GM23338 (cell line): ENCODE data around the gene CFAP65. TPM values are rescaled to one million over a fixed set of nuclear protein-coding genes. Genes with fewer than 3 reads are reported as not detected.

Experiments used
- ATAC-seq: fragments of 200-7000 bp; cut with Tn5 transposase; 3 replicates; pipeline ENCODE4 v1.9.1; 2020
- DNase-seq: peaks from one replicate; pipeline ENCODE4 v3.0.0-alpha.2; 2015; ENCODE audit warnings: low spot score
- H2AFZ ChIP-seq: fragments of 200-600 bp; sonication (generic); 2 replicates; pipeline ENCODE4 v1.8.0; 2016; ENCODE audit warnings: antibody characterized with exemption, mild to moderate bottlenecking, moderate library complexity
- H3F3A ChIP-seq: fragments of 200-600 bp; sonication (generic); replicated peaks from 2 replicates; pipeline ENCODE4 v1.8.0; 2017; ENCODE audit warnings: antibody characterized with exemption, mixed run types, low read depth
- H3K27ac ChIP-seq: fragments of 200-600 bp; sonication (generic); 2 replicates; pipeline ENCODE4 v1.6.1; 2016; ENCODE audit warnings: low read depth
- H3K27me3 ChIP-seq: fragments of 200-600 bp; sonication (generic); 2 replicates; pipeline ENCODE4 v1.8.0; 2016; ENCODE audit warnings: mild to moderate bottlenecking, mixed run types, moderate library complexity; ENCODE audit not compliant: insufficient read depth
- H3K36me3 ChIP-seq: fragments of 200-600 bp; sonication (generic); 2 replicates; pipeline ENCODE4 v1.8.0; 2016; ENCODE audit warnings: mild to moderate bottlenecking; ENCODE audit not compliant: insufficient read depth
- H3K4me1 ChIP-seq: fragments of 200-600 bp; sonication (generic); 2 replicates; pipeline ENCODE4 v1.8.0; 2016; ENCODE audit warnings: mild to moderate bottlenecking, moderate library complexity; ENCODE audit not compliant: insufficient read depth
- H3K4me2 ChIP-seq: fragments of 200-600 bp; sonication (generic); 2 replicates; pipeline ENCODE4 v1.7.1; 2017; ENCODE audit warnings: mixed run types
- H3K4me3 ChIP-seq: fragments of 200-600 bp; sonication (generic); 2 replicates; pipeline ENCODE4 v1.6.1; 2016; ENCODE audit warnings: mixed run types
- H3K79me2 ChIP-seq: fragments of 200-600 bp; sonication (generic); replicated peaks from 2 replicates; pipeline ENCODE4 v1.8.0; 2017; ENCODE audit warnings: mild to moderate bottlenecking; ENCODE audit not compliant: insufficient read depth
- H3K9me2 ChIP-seq: fragments of 200-600 bp; sonication (generic); 2 replicates; pipeline ENCODE4 v1.8.0; 2017; ENCODE audit not compliant: insufficient read depth
- H4K20me1 ChIP-seq: fragments of 200-600 bp; sonication (generic); replicated peaks from 2 replicates; pipeline ENCODE4 v1.8.0; 2017; ENCODE audit warnings: mild to moderate bottlenecking; ENCODE audit not compliant: insufficient read depth
- H3K27ac Mint-ChIP-seq: 2 replicates; pipeline ENCODE4 v1.8.0; 2020; ENCODE audit warnings: inconsistent platforms, mild to moderate bottlenecking, moderate library complexity, mixed read lengths
- H3K27me3 Mint-ChIP-seq: 3 replicates; pipeline ENCODE4 v1.8.0; 2022; ENCODE audit warnings: low read depth, mild to moderate bottlenecking, moderate library complexity, mixed read lengths, inconsistent platforms; ENCODE audit not compliant: insufficient read depth, poor library complexity
- H3K36me3 Mint-ChIP-seq: 3 replicates; pipeline ENCODE4 v1.8.0; 2021; ENCODE audit warnings: low read depth, mild to moderate bottlenecking, inconsistent platforms, moderate library complexity, mixed read lengths
- H3K4me1 Mint-ChIP-seq: 3 replicates; pipeline ENCODE4 v1.8.0; 2020; ENCODE audit warnings: mild to moderate bottlenecking, inconsistent platforms, mixed read lengths
- H3K4me3 Mint-ChIP-seq: 3 replicates; pipeline ENCODE4 v1.8.0; 2021; ENCODE audit warnings: moderate library complexity, mild to moderate bottlenecking, inconsistent platforms, mixed read lengths
- H3K9me3 Mint-ChIP-seq: 3 replicates; pipeline ENCODE4 v1.8.0; 2020; ENCODE audit warnings: moderate library complexity, mild to moderate bottlenecking, inconsistent platforms, mixed read lengths
- CREB1 ChIP-seq: fragments of 250-450 bp; sonication (Bioruptor Pico); IDR thresholded peaks from 2 replicates; pipeline ENCODE4 v1.5.0; 2020; ENCODE audit warnings: low read depth, mild to moderate bottlenecking, moderate library complexity
- EZH2 ChIP-seq: fragments of 200-600 bp; sonication (generic); IDR thresholded peaks from one replicate; pipeline ENCODE4 v1.8.0; 2017; ENCODE audit warnings: antibody characterized with exemption, mild to moderate bottlenecking, low read depth; ENCODE audit not compliant: unreplicated experiment
- JUNB ChIP-seq: IDR thresholded peaks from one replicate; pipeline ENCODE4 v1.6.1; 2016; ENCODE audit warnings: antibody characterized with exemption; ENCODE audit not compliant: unreplicated experiment
- POLR2AphosphoS5 ChIP-seq: IDR thresholded peaks from 2 replicates; pipeline ENCODE4 v1.6.1; 2016; ENCODE audit warnings: antibody characterized with exemption, low read depth
- REST ChIP-seq: IDR thresholded peaks from one replicate; pipeline ENCODE4 v1.6.1; 2018; ENCODE audit warnings: antibody characterized with exemption; ENCODE audit not compliant: unreplicated experiment
- ZNF331 ChIP-seq: fragments of 250-450 bp; sonication (Bioruptor Pico); IDR thresholded peaks from 2 replicates; pipeline ENCODE4 v1.5.0; 2020; ENCODE audit warnings: low read depth, mild to moderate bottlenecking, moderate library complexity
- polyA plus RNA-seq: library from polyadenylated mRNA; unstranded; fragments of >200 nt; fragmentation: Nextera tagmentation; extraction: Ambion mirVana; gene quantifications from 2 replicates; pipeline ENCODE4 v1.2.1, GENCODE V29; 2016
- total RNA-seq: library from RNA; depleted of rRNA; stranded (reverse); fragments of >200 nt; shearing (Covaris generic); gene quantifications from 2 replicates; pipeline ENCODE4 v1.2.3, GENCODE V29; 2014
- TF ChIP-seq, protein P1 (sequence below), 2 experiments: fragments of 200-600 bp in 1 of 2; sonication (generic) in 1 of 2; conservative IDR thresholded peaks; 2 replicates each; pipeline versions ENCODE4 v1.5.1 to v1.6.1; 2016 to 2017; ENCODE audit warnings: antibody characterized with exemption in 2 of 2, low read depth in 2 of 2, mild to moderate bottlenecking in 2 of 2, moderate library complexity in 1 of 2
- TF ChIP-seq, protein P2 (sequence below): IDR thresholded peaks from 2 replicates; pipeline ENCODE4 v1.6.1; 2016; ENCODE audit warnings: antibody characterized with exemption

The CFAP65 gene
- total and polyA plus RNA-seq, 2 experiments from 2014 or later = 0.38 to 0.74 TPM

- TF ChIP-seq, protein P1, sequence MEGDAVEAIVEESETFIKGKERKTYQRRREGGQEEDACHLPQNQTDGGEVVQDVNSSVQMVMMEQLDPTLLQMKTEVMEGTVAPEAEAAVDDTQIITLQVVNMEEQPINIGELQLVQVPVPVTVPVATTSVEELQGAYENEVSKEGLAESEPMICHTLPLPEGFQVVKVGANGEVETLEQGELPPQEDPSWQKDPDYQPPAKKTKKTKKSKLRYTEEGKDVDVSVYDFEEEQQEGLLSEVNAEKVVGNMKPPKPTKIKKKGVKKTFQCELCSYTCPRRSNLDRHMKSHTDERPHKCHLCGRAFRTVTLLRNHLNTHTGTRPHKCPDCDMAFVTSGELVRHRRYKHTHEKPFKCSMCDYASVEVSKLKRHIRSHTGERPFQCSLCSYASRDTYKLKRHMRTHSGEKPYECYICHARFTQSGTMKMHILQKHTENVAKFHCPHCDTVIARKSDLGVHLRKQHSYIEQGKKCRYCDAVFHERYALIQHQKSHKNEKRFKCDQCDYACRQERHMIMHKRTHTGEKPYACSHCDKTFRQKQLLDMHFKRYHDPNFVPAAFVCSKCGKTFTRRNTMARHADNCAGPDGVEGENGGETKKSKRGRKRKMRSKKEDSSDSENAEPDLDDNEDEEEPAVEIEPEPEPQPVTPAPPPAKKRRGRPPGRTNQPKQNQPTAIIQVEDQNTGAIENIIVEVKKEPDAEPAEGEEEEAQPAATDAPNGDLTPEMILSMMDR (conservative IDR thresholded peaks at IDR 0.05; ENCODE audit: low read depth in 2 of 2) = no peak
- TF ChIP-seq REST = no peak
- TF ChIP-seq ZNF331 (CRISPR knock-in tag) = no peak
Measured at GRCh38 chr2:219009294-219009693, 32.0 kb downstream of the CFAP65 start (continued).

- Histone ChIP-seq H3F3A (0 out of 2 replicates have a peak, but pooled peaks cover 4% of the 10 kb centered on the region), H3K4me2 (peak overlapping the region; percentile 90; the same call in 1 of the 2 replicates), H3K4me1 (peaks cover 31% of the 10 kb centered on the region), H3K27me3 (peaks cover 86% of the 10 kb centered on the region), H3K36me3 (no peaks in the 10 kb centered on the region), H3K27ac (no peak overlapping the region), H3K4me3 (no peak overlapping the region), H3K9me2 (no peaks in the 10 kb centered on the region), H3K79me2 (no peaks in the 10 kb centered on the region), H2AFZ (no peak overlapping the region), H4K20me1 (peaks cover 4% of the 10 kb centered on the region; the same call in 1 of the 2 replicates)
- no peaks in the 10 kb centered on the region; the same call in 2 of the 3 replicates for H3K36me3 Mint-ChIP-seq
- no peak overlapping the region for H3K4me3 Mint-ChIP-seq
- no peak overlapping the region for H3K27ac Mint-ChIP-seq
- peaks cover 2% of the 10 kb centered on the region; the same call in 1 of the 3 replicates for H3K9me3 Mint-ChIP-seq
- TF ChIP-seq POLR2AphosphoS5 (no peak), CREB1 (no peak), JUNB (no peak), EZH2 (no peak), ZNF331 (CRISPR knock-in tag) (no peak)
- TF ChIP-seq, protein P2, sequence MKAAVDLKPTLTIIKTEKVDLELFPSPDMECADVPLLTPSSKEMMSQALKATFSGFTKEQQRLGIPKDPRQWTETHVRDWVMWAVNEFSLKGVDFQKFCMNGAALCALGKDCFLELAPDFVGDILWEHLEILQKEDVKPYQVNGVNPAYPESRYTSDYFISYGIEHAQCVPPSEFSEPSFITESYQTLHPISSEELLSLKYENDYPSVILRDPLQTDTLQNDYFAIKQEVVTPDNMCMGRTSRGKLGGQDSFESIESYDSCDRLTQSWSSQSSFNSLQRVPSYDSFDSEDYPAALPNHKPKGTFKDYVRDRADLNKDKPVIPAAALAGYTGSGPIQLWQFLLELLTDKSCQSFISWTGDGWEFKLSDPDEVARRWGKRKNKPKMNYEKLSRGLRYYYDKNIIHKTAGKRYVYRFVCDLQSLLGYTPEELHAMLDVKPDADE = no peak
- TF ChIP-seq, protein P1 (conservative IDR thresholded peaks at IDR 0.05; ENCODE audit: low read depth in 2 of 2) = no peak
- no peak for ATAC-seq
- DNase-seq = no peak
- H3K27me3 Mint-ChIP-seq = peaks cover 69% of the 10 kb centered on the region
- H3K4me1 Mint-ChIP-seq = peaks cover 20% of the 10 kb centered on the region
Measured at GRCh38 chr2:219003979-219004378, 37.3 kb downstream of the CFAP65 start.
